OCI-LY7 (cell line): ENCODE measurements around the gene CSPG4. TPM values are rescaled to one million over a fixed set of nuclear protein-coding genes. Genes with fewer than 3 reads are reported as not detected.
"Not testable (repeated sequence)": the region's sequence is repeated elsewhere in the genome, so short reads cannot be mapped to it uniquely, and the experiment has no call there.

Experiments
- BruUV-seq: library from RNA; stranded (reverse); fragments of 400-500 nt; replicated peaks from 2 replicates; lab custom pipeline; 2021; lab: Mats Ljungman, UMichigan
- CTCF ChIA-PET: fragments of 300-600 bp; sonication (Branson Sonifier 250); formaldehyde crosslinking; loops from one replicate; lab custom pipeline; 2022; ENCODE audit warnings: antibody characterized with exemption; ENCODE audit not compliant: unreplicated experiment; lab: Charles Lee
- POLR2A ChIA-PET: fragments of 300-600 bp; sonication (Branson Sonifier 250); formaldehyde crosslinking; loops from one replicate; lab custom pipeline; 2022; ENCODE audit warnings: antibody characterized with exemption; lab: Charles Lee
- DNase-seq: peaks from one replicate; pipeline ENCODE4 v3.0.0-alpha.2; 2015; ENCODE audit warnings: low spot score
- H2AFZ ChIP-seq: fragments of 200-600 bp; sonication (generic), shearing (Covaris generic); 2 replicates; pipeline ENCODE4 v1.6.1; 2014; ENCODE audit warnings: mild to moderate bottlenecking, antibody characterized with exemption, low read length, moderate library complexity
- H3K27ac ChIP-seq: fragments of 200-600 bp; sonication (generic); 2 replicates; pipeline ENCODE4 v1.5.1; 2014; ENCODE audit warnings: mixed run types, low read depth, mild to moderate bottlenecking, moderate library complexity, low read length, inconsistent platforms; ENCODE audit not compliant: poor library complexity, severe bottlenecking
- H3K36me3 ChIP-seq: fragments of 200-600 bp; sonication (generic); 2 replicates; pipeline ENCODE4 v1.6.1; 2014; ENCODE audit warnings: mild to moderate bottlenecking, antibody characterized with exemption, low read length, moderate library complexity, mixed read lengths; ENCODE audit not compliant: insufficient read depth
- H3K4me1 ChIP-seq: fragments of 200-600 bp; sonication (generic); 2 replicates; pipeline ENCODE4 v1.5.1; 2014; ENCODE audit warnings: mild to moderate bottlenecking, low read length; ENCODE audit not compliant: insufficient read depth, poor library complexity, severe bottlenecking
- H3K4me2 ChIP-seq: fragments of 200-600 bp; sonication (generic); 2 replicates; pipeline ENCODE4 v1.6.1; 2014; ENCODE audit warnings: mild to moderate bottlenecking, low read length
- H3K4me3 ChIP-seq: fragments of 200-600 bp; sonication (generic); 2 replicates; pipeline ENCODE4 v1.5.1; 2014; ENCODE audit warnings: mild to moderate bottlenecking, low read depth, low read length; ENCODE audit not compliant: poor library complexity, severe bottlenecking
- H3K79me2 ChIP-seq: fragments of 200-600 bp; sonication (generic); 2 replicates; pipeline ENCODE4 v1.6.1; 2016; ENCODE audit warnings: low read depth, mild to moderate bottlenecking, low read length, moderate library complexity, mixed read lengths; ENCODE audit not compliant: insufficient read depth
- H3K9me2 ChIP-seq: fragments of 200-600 bp; sonication (generic); 2 replicates; pipeline ENCODE4 v1.6.1; 2016; ENCODE audit warnings: mild to moderate bottlenecking, low read length, mixed read lengths; ENCODE audit not compliant: insufficient read depth
- H3K9me3 ChIP-seq: fragments of 200-600 bp; sonication (generic); 2 replicates; pipeline ENCODE4 v1.6.1; 2014; ENCODE audit warnings: mild to moderate bottlenecking, mixed run types, low read length, mixed read lengths
- H4K20me1 ChIP-seq: fragments of 200-600 bp; sonication (generic); 2 replicates; pipeline ENCODE4 v1.6.1; 2014; ENCODE audit warnings: mild to moderate bottlenecking, antibody characterized with exemption, low read length, moderate library complexity, mixed read lengths; ENCODE audit not compliant: insufficient read depth
- CTCF ChIP-seq: fragments of 200-600 bp; sonication (generic); conservative IDR thresholded peaks from 2 replicates; pipeline ENCODE4 v1.5.1; 2014; ENCODE audit warnings: mild to moderate bottlenecking, antibody characterized with exemption, low read length, moderate library complexity, mixed read lengths
- EZH2phosphoT487 ChIP-seq: fragments of 200-600 bp; sonication (generic); IDR thresholded peaks from 2 replicates; pipeline ENCODE4 v1.6.1; 2018; ENCODE audit warnings: low read depth, borderline replicate concordance, mild to moderate bottlenecking, mixed run types, antibody characterized with exemption, low read length, moderate library complexity, mixed read lengths
- intact Hi-C: fragments of 100-400 bp; cut with micrococcal nuclease; formaldehyde crosslinking; loops from one replicate; pipeline ENCODE4 v1.10.0; 2022; ENCODE audit not compliant: unreplicated experiment
- total RNA-seq, 2 experiments: library from RNA; depleted of rRNA in 1 of 2; stranded (reverse); fragments of >200 nt in 1 of 2; shearing (Covaris generic) in 1 of 2; gene quantifications; 2 replicates each; pipeline ENCODE4 v1.2.3, GENCODE V29; 2014 to 2022

The CSPG4 gene
- total RNA-seq, 2 experiments from 2014 or later = not detected

GRCh38 chr15:75687486-75688277, 25.0 kb downstream of the CSPG4 start:
- no peaks in the 10 kb centered on the region for H3K9me2 ChIP-seq
- H3K4me2 ChIP-seq = no peak overlapping the region
- ChIA-PET POLR2A (no interaction called here), CTCF (no interaction called here)
- no peaks in the 10 kb centered on the region for H3K4me1 ChIP-seq
- no peak overlapping the region for H3K4me3 ChIP-seq
- no peaks in the 10 kb centered on the region for H3K9me3 ChIP-seq
- no peak overlapping the region for H3K27ac ChIP-seq
- TF ChIP-seq CTCF (no peak), EZH2phosphoT487 (no peak)
- H3K79me2 ChIP-seq = no peaks in the 10 kb centered on the region
- H3K36me3 ChIP-seq = no peaks in the 10 kb centered on the region
- no peak overlapping the region for H2AFZ ChIP-seq
- no TSS peak for BruUV-seq
- no peak for DNase-seq
- intact Hi-C loops = loop anchor here (5.0 kb wide), 1 partner anchor 35 kb away; a partner anchor contains a TSS
- no peaks in the 10 kb centered on the region for H4K20me1 ChIP-seq

GRCh38 chr15:75686212-75686642, 26.4 kb downstream of the CSPG4 start:
- H3K9me3 ChIP-seq, BruUV-seq, H2AFZ ChIP-seq, POLR2A ChIA-PET, H3K4me2 ChIP-seq, H3K79me2 ChIP-seq, H3K4me3 ChIP-seq, H3K4me1 ChIP-seq, H4K20me1 ChIP-seq, H3K27ac ChIP-seq, H3K9me2 ChIP-seq, H3K36me3 ChIP-seq: not testable (repeated sequence)
- CTCF ChIA-PET = interaction anchor here (0.6 kb wide), 1 partner anchor 1146 kb away, joined by 3 read pairs; no protein-coding TSS in a partner anchor
- DNase-seq = peak; percentile 67
- intact Hi-C loops = loop anchor here (5.0 kb wide), 1 partner anchor 36 kb away; a partner anchor contains a TSS
- TF ChIP-seq CTCF = peak; percentile 69

GRCh38 chr15:75685195-75685594, 27.5 kb downstream of the CSPG4 start:
- ChIA-PET POLR2A (no interaction called here), CTCF (no interaction called here)
- DNase-seq = no peak
- Histone ChIP-seq H4K20me1 (no peaks in the 10 kb centered on the region), H3K4me1 (no peaks in the 10 kb centered on the region), H3K4me2 (no peak overlapping the region), H3K27ac (no peak overlapping the region), H3K4me3 (no peak overlapping the region), H3K36me3 (no peaks in the 10 kb centered on the region), H3K9me3 (no peaks in the 10 kb centered on the region), H3K9me2 (no peaks in the 10 kb centered on the region), H2AFZ (no peak overlapping the region), H3K79me2 (no peaks in the 10 kb centered on the region)
- TF ChIP-seq EZH2phosphoT487 (no peak), CTCF (no peak)
- intact Hi-C loops = loop anchor here (2.0 to 5.0 kb wide), 2 partner anchors 37 to 118 kb away; a partner anchor contains a TSS
- no TSS peak for BruUV-seq
